PC-3 (cell line): Measurements from ENCODE around the gene MT1H. TPM values are rescaled to one million over a fixed set of nuclear protein-coding genes. Genes with fewer than 3 reads are reported as not detected.

ENCODE experiments used
- ATAC-seq: fragments of 200-7000 bp; cut with Tn5 transposase; 2 replicates; pipeline ENCODE4 v1.9.1; 2020; ENCODE audit warnings: mild to moderate bottlenecking, moderate library complexity
- BruUV-seq: library from RNA; stranded (reverse); fragments of 400-500 nt; replicated peaks from 2 replicates; lab custom pipeline; 2021; lab: Mats Ljungman, UMichigan
- CTCF ChIA-PET: fragments of 300-600 bp; sonication (Branson Sonifier 250); formaldehyde crosslinking; loops from one replicate; lab custom pipeline; 2022; ENCODE audit warnings: antibody characterized with exemption; lab: Charles Lee
- POLR2A ChIA-PET: fragments of 300-600 bp; sonication (Branson Sonifier 250); formaldehyde crosslinking; loops from one replicate; lab custom pipeline; 2022; ENCODE audit warnings: antibody characterized with exemption; ENCODE audit not compliant: unreplicated experiment; lab: Charles Lee
- DNase-seq: peaks from one replicate; pipeline ENCODE4 v3.0.0-alpha.2; 2015
- H2AFZ ChIP-seq: fragments of 300-600 bp; sonication (generic); 2 replicates; pipeline ENCODE4 v1.6.0; 2016; ENCODE audit warnings: antibody characterized with exemption, low read length
- H3F3A ChIP-seq: fragments of 300-600 bp; sonication (generic); one replicate; pipeline ENCODE4 v1.6.0; 2017; ENCODE audit warnings: antibody characterized with exemption, low read length, control low read depth, mild to moderate bottlenecking; ENCODE audit not compliant: unreplicated experiment
- H3K27ac ChIP-seq: fragments of 300-600 bp; sonication (generic); 2 replicates; pipeline ENCODE4 v1.5.1; 2016; ENCODE audit warnings: mild to moderate bottlenecking, low read length
- H3K27me3 ChIP-seq: fragments of 300-600 bp; sonication (generic); 2 replicates; pipeline ENCODE4 v1.6.1; 2016; ENCODE audit warnings: low read length, mixed read lengths
- H3K36me3 ChIP-seq: fragments of 300-600 bp; sonication (generic); 2 replicates; pipeline ENCODE4 v1.6.1; 2016; ENCODE audit warnings: low read depth, mixed run types, low read length, mixed read lengths
- H3K4me1 ChIP-seq: fragments of 300-600 bp; sonication (generic); 2 replicates; pipeline ENCODE4 v1.5.1; 2016; ENCODE audit warnings: low read length; ENCODE audit not compliant: insufficient read depth
- H3K4me2 ChIP-seq: fragments of 300-600 bp; sonication (generic); 2 replicates; pipeline ENCODE4 v1.6.0; 2016; ENCODE audit warnings: low read length
- H3K4me3 ChIP-seq: fragments of 300-600 bp; sonication (generic); 2 replicates; pipeline ENCODE4 v1.5.1; 2016; ENCODE audit warnings: mild to moderate bottlenecking, low read length, mixed read lengths
- H3K79me2 ChIP-seq: fragments of 300-600 bp; sonication (generic); 2 replicates; pipeline ENCODE4 v1.6.1; 2017; ENCODE audit warnings: low read length, mixed read lengths
- H3K9ac ChIP-seq: fragments of 300-600 bp; sonication (generic); 2 replicates; pipeline ENCODE4 v1.6.0; 2016; ENCODE audit warnings: mild to moderate bottlenecking, low read length
- H3K9me2 ChIP-seq: fragments of 300-600 bp; sonication (generic); replicated peaks from 2 replicates; pipeline ENCODE4 v1.6.1; 2016; ENCODE audit warnings: mixed run types, low read length, mixed read lengths
- H3K9me3 ChIP-seq: fragments of 300-600 bp; sonication (generic); 2 replicates; pipeline ENCODE4 v1.6.1; 2016; ENCODE audit warnings: low read length, mixed read lengths
- H4K20me1 ChIP-seq: fragments of 300-600 bp; sonication (generic); 2 replicates; pipeline ENCODE4 v1.6.1; 2016; ENCODE audit warnings: low read length, mixed read lengths
- EZH2 ChIP-seq: fragments of 300-600 bp; sonication (generic); IDR thresholded peaks from one replicate; pipeline ENCODE4 v1.6.1; 2017; ENCODE audit warnings: antibody characterized with exemption, mild to moderate bottlenecking, low read length; ENCODE audit not compliant: unreplicated experiment
- EZH2phosphoT487 ChIP-seq: fragments of 300-600 bp; sonication (generic); IDR thresholded peaks from 2 replicates; pipeline ENCODE4 v1.6.1; 2018; ENCODE audit warnings: mild to moderate bottlenecking, antibody characterized with exemption, low read length, borderline replicate concordance
- intact Hi-C: fragments of 100-400 bp; cut with micrococcal nuclease; formaldehyde crosslinking; loops from 2 replicates; pipeline ENCODE4 v1.9.0; 2023
- total RNA-seq: library from RNA; depleted of rRNA; stranded (reverse); fragments of >200 nt; gene quantifications from 2 replicates; pipeline ENCODE4 v1.2.3, GENCODE V29; 2014
- TF ChIP-seq, protein P1 (sequence below): fragments of 300-600 bp; sonication (generic); conservative IDR thresholded peaks from 2 replicates; pipeline ENCODE4 v1.5.1; 2017; ENCODE audit warnings: antibody characterized with exemption, low read depth, mild to moderate bottlenecking, low read length

Gene MT1H
- total RNA-seq, 1 experiment from 2014 or later: not detected

GRCh38 chr16:56658327-56658875 is 11.2 kb upstream of the MT1H start:
- peak overlapping the region; percentile 51; the same call in 1 of the 2 replicates for H3K9ac ChIP-seq
- no peak overlapping the region for H3K27ac ChIP-seq
- ATAC-seq: no peak
- no peaks in the 10 kb centered on the region for H3K27me3 ChIP-seq
- no TSS peak for BruUV-seq
- no peaks in the 10 kb centered on the region for H3K9me2 ChIP-seq
- peaks cover 9% of the 10 kb centered on the region; the same call in 1 of the 2 replicates for H3K4me1 ChIP-seq
- H3K4me3 ChIP-seq: peak overlapping the region; percentile 83
- intact Hi-C loops: loop anchor here (10.0 kb wide), 1 partner anchor 54 kb away; the partner anchor contains the start of gene MT2A
- no peaks in the 10 kb centered on the region for H3K9me3 ChIP-seq
- CTCF ChIA-PET: interaction anchor here (0.6 kb wide), 1 partner anchor 207 kb away, joined by 3 read pairs; the partner anchor contains the start of genes NUDT21 and OGFOD1
- no peaks in the 10 kb centered on the region for H3F3A ChIP-seq
- no peak for DNase-seq
- H2AFZ ChIP-seq: peak overlapping the region; percentile 94
- H3K4me2 ChIP-seq: peak overlapping the region; percentile 98
- TF ChIP-seq EZH2phosphoT487 (no peak), EZH2 (no peak)
- TF ChIP-seq, protein P1, sequence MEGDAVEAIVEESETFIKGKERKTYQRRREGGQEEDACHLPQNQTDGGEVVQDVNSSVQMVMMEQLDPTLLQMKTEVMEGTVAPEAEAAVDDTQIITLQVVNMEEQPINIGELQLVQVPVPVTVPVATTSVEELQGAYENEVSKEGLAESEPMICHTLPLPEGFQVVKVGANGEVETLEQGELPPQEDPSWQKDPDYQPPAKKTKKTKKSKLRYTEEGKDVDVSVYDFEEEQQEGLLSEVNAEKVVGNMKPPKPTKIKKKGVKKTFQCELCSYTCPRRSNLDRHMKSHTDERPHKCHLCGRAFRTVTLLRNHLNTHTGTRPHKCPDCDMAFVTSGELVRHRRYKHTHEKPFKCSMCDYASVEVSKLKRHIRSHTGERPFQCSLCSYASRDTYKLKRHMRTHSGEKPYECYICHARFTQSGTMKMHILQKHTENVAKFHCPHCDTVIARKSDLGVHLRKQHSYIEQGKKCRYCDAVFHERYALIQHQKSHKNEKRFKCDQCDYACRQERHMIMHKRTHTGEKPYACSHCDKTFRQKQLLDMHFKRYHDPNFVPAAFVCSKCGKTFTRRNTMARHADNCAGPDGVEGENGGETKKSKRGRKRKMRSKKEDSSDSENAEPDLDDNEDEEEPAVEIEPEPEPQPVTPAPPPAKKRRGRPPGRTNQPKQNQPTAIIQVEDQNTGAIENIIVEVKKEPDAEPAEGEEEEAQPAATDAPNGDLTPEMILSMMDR: no peak
- H3K36me3 ChIP-seq: no peaks in the 10 kb centered on the region
- no peaks in the 10 kb centered on the region for H4K20me1 ChIP-seq
- H3K79me2 ChIP-seq: no peaks in the 10 kb centered on the region
- POLR2A ChIA-PET: no interaction called here

DNA sequence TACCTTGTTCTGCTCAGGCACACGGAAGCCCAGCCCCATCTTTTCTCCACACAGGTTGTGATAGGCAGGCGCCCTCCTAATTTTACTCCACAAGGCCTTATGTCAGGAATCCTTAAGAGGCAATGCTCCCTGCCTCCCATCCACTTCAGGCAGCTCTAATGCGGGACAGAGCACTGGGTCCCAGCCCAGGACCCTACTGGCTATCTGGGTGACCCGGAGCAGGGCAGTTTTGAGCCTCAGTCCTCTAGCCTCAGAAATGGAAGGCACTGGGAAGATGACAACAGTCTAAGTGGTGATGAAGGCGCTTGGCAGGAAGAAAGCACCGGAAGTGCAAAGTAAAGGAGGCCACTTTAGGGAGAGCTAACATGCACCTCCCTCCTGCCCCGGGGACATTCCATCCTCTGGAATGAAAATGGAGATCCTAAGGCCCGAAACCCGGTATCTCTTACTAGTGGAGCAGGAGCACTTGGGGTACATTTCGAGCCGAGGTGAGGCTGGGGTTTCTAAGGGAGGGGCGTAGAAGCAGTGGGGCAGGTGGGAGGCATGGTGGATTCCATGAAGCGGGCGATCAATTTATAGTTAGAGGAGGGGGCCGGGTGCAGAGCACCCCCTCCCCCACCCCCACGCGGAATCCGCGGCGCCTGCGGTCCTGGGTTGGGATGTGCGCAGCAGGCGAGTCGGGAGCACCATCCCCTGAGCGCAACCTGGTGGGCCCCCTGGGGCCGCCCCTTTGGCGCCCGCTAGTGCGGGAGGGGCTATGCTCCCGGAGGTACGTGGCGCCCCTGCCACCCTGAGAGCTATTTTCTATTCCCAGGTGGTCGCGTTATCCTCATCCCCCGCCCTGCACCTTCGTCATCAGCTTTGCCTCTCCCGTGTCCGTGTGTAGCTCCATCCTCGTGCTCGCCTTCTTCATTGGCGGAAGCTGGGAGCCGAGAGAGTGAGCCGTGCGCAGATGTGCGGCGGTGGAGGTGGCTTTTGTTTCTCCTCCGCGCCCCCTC is 7.0 kb upstream of the MT1H start:
- Histone ChIP-seq H2AFZ (no peak overlapping the region), H3K9ac (no peak overlapping the region), H3K9me3 (no peaks in the 10 kb centered on the region), H3K79me2 (no peaks in the 10 kb centered on the region), H3F3A (no peaks in the 10 kb centered on the region), H3K9me2 (no peaks in the 10 kb centered on the region), H3K27ac (no peak overlapping the region), H3K36me3 (no peaks in the 10 kb centered on the region), H3K27me3 (no peaks in the 10 kb centered on the region), H3K4me3 (no peak overlapping the region), H4K20me1 (no peaks in the 10 kb centered on the region), H3K4me2 (no peak overlapping the region), H3K4me1 (peaks cover 6% of the 10 kb centered on the region; the same call in 1 of the 2 replicates)
- intact Hi-C loops: no loop called here
- BruUV-seq: no TSS peak
- DNase-seq (no peak), ATAC-seq (no peak)
- ChIA-PET POLR2A (interaction anchor here (0.6 kb wide), 1 partner anchor 1489 kb away, joined by 21 read pairs; no protein-coding TSS in a partner anchor), CTCF (no interaction called here)
- TF ChIP-seq EZH2 (no peak), EZH2phosphoT487 (no peak)
- TF ChIP-seq, protein P1: no peak
